GM18909 (cell line): ENCODE results near the gene TMEM114.

Source experiments
- ATAC-seq: cut with Tn5 transposase; IDR thresholded peaks from one replicate; pipeline ENCODE4 v1.9.1; 2021; ENCODE audit warnings: mild to moderate bottlenecking; ENCODE audit not compliant: unreplicated experiment, poor library complexity

Gene TMEM114

GRCh38 chr16:8551388-8552332 is 38.7 kb downstream of the TMEM114 start:
- ATAC-seq, result no peak

- ATAC-seq, result no peak
Observed at GRCh38 chr16:8550728-8551387, 39.5 kb downstream of the TMEM114 start.

GRCh38 chr16:8549843-8550412 is 40.4 kb downstream of the TMEM114 start:
- no peak for ATAC-seq

- no peak for ATAC-seq
Observed at GRCh38 chr16:8548166-8548565, 42.1 kb downstream of the TMEM114 start.

GRCh38 chr16:8547762-8548161 is 42.5 kb downstream of the TMEM114 start:
- ATAC-seq, result no peak

GRCh38 chr16:8544406-8544805 is 45.9 kb downstream of the TMEM114 start:
- no peak for ATAC-seq

GRCh38 chr16:8543258-8543657 is 47.1 kb downstream of the TMEM114 start:
- no peak for ATAC-seq

GRCh38 chr16:8542393-8542792 is 47.9 kb downstream of the TMEM114 start:
- no peak for ATAC-seq

GRCh38 chr16:8541868-8542267 is 48.4 kb downstream of the TMEM114 start:
- no peak for ATAC-seq

- ATAC-seq, result no peak
Observed at GRCh38 chr16:8537691-8538342, 52.5 kb downstream of the TMEM114 start.

GRCh38 chr16:8533509-8533908 is 56.8 kb downstream of the TMEM114 start:
- ATAC-seq, result no peak

GRCh38 chr16:8530752-8531384 is 59.4 kb downstream of the TMEM114 start:
- ATAC-seq, result no peak

GRCh38 chr16:8528471-8528870 is 61.8 kb downstream of the TMEM114 start:
- no peak for ATAC-seq

GRCh38 chr16:8523932-8524331 is 66.4 kb downstream of the TMEM114 start:
- no peak for ATAC-seq

- ATAC-seq, result no peak
Observed at GRCh38 chr16:8522757-8523156, 67.6 kb downstream of the TMEM114 start.

- no peak for ATAC-seq
Observed at GRCh38 chr16:8519643-8520042, 70.7 kb downstream of the TMEM114 start.
